Fibroblast of lung (primary cell): ENCODE measurements around the gene TRAF3.

ENCODE experiments used
- EZH2 ChIP-seq: IDR thresholded peaks from 2 replicates; pipeline ENCODE4 v1.5.1; 2012; ENCODE audit warnings: low read length, control low read depth, mild to moderate bottlenecking; ENCODE audit errors: missing control alignments
- TF ChIP-seq, protein P1 (sequence below), 2 donors: IDR thresholded peaks in 1 of 2; conservative IDR thresholded peaks in 1 of 2; 1 replicate in 1 of 2; 2 replicates in 1 of 2; pipeline ENCODE4 v1.5.1; 2011 to 2012; ENCODE audit warnings: low read length in 2 of 2, control low read depth in 1 of 2, inconsistent platforms in 1 of 2, low read depth in 1 of 2, mild to moderate bottlenecking in 1 of 2

DNA sequence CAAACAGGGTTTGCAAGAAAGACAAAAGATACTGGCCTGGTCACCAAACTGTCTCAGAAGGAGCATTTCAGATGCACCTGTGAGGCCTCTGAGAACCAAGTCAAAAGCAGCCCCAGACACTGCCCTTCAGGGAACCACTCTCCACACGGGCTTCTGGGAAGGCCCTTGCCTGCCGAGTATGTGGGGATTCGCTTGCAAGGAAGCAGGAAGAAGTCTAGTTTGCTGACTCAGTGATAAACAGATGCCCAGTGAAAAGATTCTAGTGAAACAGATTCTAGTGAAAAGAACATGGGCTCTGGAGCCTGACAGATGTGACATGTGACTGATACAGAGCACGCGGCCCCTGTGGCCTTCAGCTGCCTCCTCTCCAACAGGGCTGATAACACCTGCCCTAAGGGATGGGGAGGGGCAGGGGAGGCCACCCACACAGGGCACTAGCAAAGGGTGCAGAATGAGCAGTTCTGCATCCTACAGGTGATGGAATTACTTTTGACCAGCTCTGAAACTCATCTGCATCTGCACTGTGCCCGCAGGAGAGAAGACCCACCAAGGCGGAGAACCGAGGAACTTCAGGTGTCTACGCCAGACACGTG is 164.3 kb downstream of the TRAF3 start:
- TF ChIP-seq, protein P1, sequence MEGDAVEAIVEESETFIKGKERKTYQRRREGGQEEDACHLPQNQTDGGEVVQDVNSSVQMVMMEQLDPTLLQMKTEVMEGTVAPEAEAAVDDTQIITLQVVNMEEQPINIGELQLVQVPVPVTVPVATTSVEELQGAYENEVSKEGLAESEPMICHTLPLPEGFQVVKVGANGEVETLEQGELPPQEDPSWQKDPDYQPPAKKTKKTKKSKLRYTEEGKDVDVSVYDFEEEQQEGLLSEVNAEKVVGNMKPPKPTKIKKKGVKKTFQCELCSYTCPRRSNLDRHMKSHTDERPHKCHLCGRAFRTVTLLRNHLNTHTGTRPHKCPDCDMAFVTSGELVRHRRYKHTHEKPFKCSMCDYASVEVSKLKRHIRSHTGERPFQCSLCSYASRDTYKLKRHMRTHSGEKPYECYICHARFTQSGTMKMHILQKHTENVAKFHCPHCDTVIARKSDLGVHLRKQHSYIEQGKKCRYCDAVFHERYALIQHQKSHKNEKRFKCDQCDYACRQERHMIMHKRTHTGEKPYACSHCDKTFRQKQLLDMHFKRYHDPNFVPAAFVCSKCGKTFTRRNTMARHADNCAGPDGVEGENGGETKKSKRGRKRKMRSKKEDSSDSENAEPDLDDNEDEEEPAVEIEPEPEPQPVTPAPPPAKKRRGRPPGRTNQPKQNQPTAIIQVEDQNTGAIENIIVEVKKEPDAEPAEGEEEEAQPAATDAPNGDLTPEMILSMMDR (conservative IDR thresholded peaks at IDR 0.05 in 1 of 2, IDR thresholded peaks at IDR 0.05 in 1 of 2; ENCODE audit: low read depth in 1 of 2, low read length in 2 of 2): no peak
- no peak for TF ChIP-seq EZH2
